Myometrial cell (primary cell): Measurements from ENCODE around the gene GAPDHS. TPM values are rescaled to one million over a fixed set of nuclear protein-coding genes. Genes with fewer than 3 reads are reported as not detected.

Source experiments
- total RNA-seq: library from RNA; depleted of rRNA; stranded (reverse); fragments of >200 nt; gene quantifications from 2 replicates; pipeline ENCODE4 v1.2.3, GENCODE V29; 2015

Gene GAPDHS
- not detected in 2 replicates for total RNA-seq

GRCh38 chr19:35533201-35533821 lies at the start of gene GAPDHS:
Gene GAPDHS, plus strand, starts transcription at chr19:35533456. Its CDS starts 72 bp downstream, at chr19:35533528.

GRCh38 chr19:35490364-35490763 lies 42.9 kb upstream of the GAPDHS start, which contains the start of gene KRTDAP:
Gene KRTDAP, minus strand, starts transcription at chr19:35490464. Its CDS starts 22 bp downstream, at chr19:35490442.

GRCh38 chr19:35513628-35514281 lies 19.5 kb upstream of the GAPDHS start, which contains the start of gene DMKN:
Gene DMKN, minus strand, starts transcription at chr19:35513649. Its CDS starts 174 bp downstream, at chr19:35513475.

GRCh38 chr19:35528218-35529038 lies 4.8 kb upstream of the GAPDHS start, which contains the start of gene SBSN:
Gene SBSN, minus strand, starts transcription at chr19:35528311. Its CDS starts 30 bp downstream, at chr19:35528281.

GRCh38 chr19:35545001-35545854 lies 12.0 kb downstream of the GAPDHS start, which contains the start of gene TMEM147:
Gene TMEM147, plus strand, starts transcription at chr19:35545626. Its CDS starts 114 bp downstream, at chr19:35545740.

GRCh38 chr19:35563207-35563829 lies 30.1 kb downstream of the GAPDHS start, which contains the start of gene ATP4A:
Gene ATP4A, minus strand, starts transcription at chr19:35563658. Its CDS starts 29 bp downstream, at chr19:35563629.

GRCh38 chr19:35585848-35586247 lies 52.6 kb downstream of the GAPDHS start, which contains the start of gene PMIS2:
Gene PMIS2, plus strand, starts transcription at chr19:35586173. Its CDS starts 87 bp downstream, at chr19:35586260.

Other genes starting within 250 kb of the GAPDHS start
- not detected in 2 replicates for gene MAG, start 241.3 kb upstream of the GAPDHS start, total RNA-seq
- gene CD22, start 204.3 kb upstream of the GAPDHS start, total RNA-seq, result 0.71 and 1.4 TPM in 2 replicates
- not detected in 2 replicates for gene FFAR1, start 185.6 kb upstream of the GAPDHS start, total RNA-seq
- not detected in 2 replicates for gene FFAR3, start 175.0 kb upstream of the GAPDHS start, total RNA-seq
- gene GPR42, start 162.4 kb upstream of the GAPDHS start, total RNA-seq, result not detected in 2 replicates
- not detected in 2 replicates for gene FFAR2, start 85.2 kb upstream of the GAPDHS start, total RNA-seq
- gene KRTDAP, start 43.0 kb upstream of the GAPDHS start, total RNA-seq, result not detected in 2 replicates
- 11.0 and 12.1 TPM in 2 replicates for gene DMKN, start 19.8 kb upstream of the GAPDHS start, total RNA-seq
- 1.4 and 3.9 TPM in 2 replicates for gene SBSN, start 5.1 kb upstream of the GAPDHS start, total RNA-seq
- gene TMEM147, start 12.2 kb downstream of the GAPDHS start, total RNA-seq, result 94.5 and 116 TPM in 2 replicates
- gene ATP4A, start 30.2 kb downstream of the GAPDHS start, total RNA-seq, result not detected in 2 replicates
- not detected in 2 replicates for gene PMIS2, start 52.7 kb downstream of the GAPDHS start, total RNA-seq
- gene HAUS5, start 79.3 kb downstream of the GAPDHS start, total RNA-seq, result 14.9 and 19.6 TPM in 2 replicates
- gene RBM42, start 95.6 kb downstream of the GAPDHS start, total RNA-seq, result 92.3 and 98.7 TPM in 2 replicates
- gene ETV2, start 108.3 kb downstream of the GAPDHS start, total RNA-seq, result 1.4 TPM in 1 of 2 replicates, not detected in the other
- 630 and 856 TPM in 2 replicates for gene COX6B1, start 114.9 kb downstream of the GAPDHS start, total RNA-seq
- not detected in 2 replicates for gene UPK1A, start 133.1 kb downstream of the GAPDHS start, total RNA-seq
- gene ZBTB32, start 171.1 kb downstream of the GAPDHS start, total RNA-seq, result not detected in 2 replicates
- 7.5 and 9.7 TPM in 2 replicates for gene KMT2B, start 184.5 kb downstream of the GAPDHS start, total RNA-seq
- gene IGFLR1, start 209.0 kb downstream of the GAPDHS start, total RNA-seq, result 0.29 and 3.9 TPM in 2 replicates
- 4.8 and 6.1 TPM in 2 replicates for gene U2AF1L4, start 212.0 kb downstream of the GAPDHS start, total RNA-seq
- gene PSENEN, start 212.2 kb downstream of the GAPDHS start, total RNA-seq, result 58.7 and 68.6 TPM in 2 replicates
- gene LIN37, start 215.1 kb downstream of the GAPDHS start, total RNA-seq, result 16.0 and 19.6 TPM in 2 replicates
- 25.7 and 41.2 TPM in 2 replicates for gene HSPB6, start 223.6 kb downstream of the GAPDHS start, total RNA-seq
- gene PROSER3, start 224.7 kb downstream of the GAPDHS start, total RNA-seq, result 10.5 and 11.5 TPM in 2 replicates
- 1.4 and 9.9 TPM in 2 replicates for gene ARHGAP33, start 242.1 kb downstream of the GAPDHS start, total RNA-seq